NCI-H1417 (cell line): ENCODE data around the gene KAZN.
A peak's percentile ranks its signal among the peaks of the same experiment; 100 is the strongest.
"Not testable (repeated sequence)": the region's sequence is repeated elsewhere in the genome, so short reads cannot be mapped to it uniquely, and the experiment has no call there.

Source experiments
- DNase-seq, 3 experiments: peaks; one replicate each; lab custom pipeline; 2025; lab: John Stamatoyannopoulos, UW

The KAZN gene

GRCh38 chr1:15110867-15111230 is 512.4 kb downstream of the KAZN start:
- DNase-seq = peak in 1 of 3 experiments; percentile 8

- peak in 1 of 3 experiments; percentile 35 for DNase-seq
Measured at GRCh38 chr1:15113146-15113545, 514.7 kb downstream of the KAZN start.

GRCh38 chr1:15114884-15115283 is 516.4 kb downstream of the KAZN start:
- no peak for DNase-seq

- no peak for DNase-seq
Measured at GRCh38 chr1:15115542-15116330, 517.3 kb downstream of the KAZN start.

GRCh38 chr1:15116966-15117365 is 518.5 kb downstream of the KAZN start:
- no peak for DNase-seq

GRCh38 chr1:15117671-15118325 is 519.3 kb downstream of the KAZN start:
- no peak for DNase-seq

- no peak for DNase-seq
Measured at GRCh38 chr1:15118579-15118978, 520.1 kb downstream of the KAZN start.

- DNase-seq = no peak
Measured at GRCh38 chr1:15120251-15120945, 521.9 kb downstream of the KAZN start.

GRCh38 chr1:15122331-15122730 is 523.8 kb downstream of the KAZN start:
- no peak for DNase-seq

GRCh38 chr1:15123270-15123669 is 524.8 kb downstream of the KAZN start:
- peak in 2 of 3 experiments; percentile 66 to 85 for DNase-seq

- peak in 2 of 3 experiments; percentile 36 to 42 for DNase-seq
Measured at GRCh38 chr1:15123925-15124324, 525.4 kb downstream of the KAZN start.

GRCh38 chr1:15124362-15125100 is 526.0 kb downstream of the KAZN start:
- no peak for DNase-seq

- no peak for DNase-seq
Measured at GRCh38 chr1:15125101-15125745, 526.7 kb downstream of the KAZN start.

GRCh38 chr1:15128077-15128476 is 529.6 kb downstream of the KAZN start:
- DNase-seq = no peak

- peak; percentile 44 to 73 (median 61) for DNase-seq
Measured at GRCh38 chr1:15128520-15129313, 530.2 kb downstream of the KAZN start.

- no peak for DNase-seq
Measured at GRCh38 chr1:15129944-15130343, 531.5 kb downstream of the KAZN start.

- DNase-seq = no peak
Measured at GRCh38 chr1:15130607-15131006, 532.1 kb downstream of the KAZN start.

GRCh38 chr1:15132965-15133364 is 534.5 kb downstream of the KAZN start:
- DNase-seq = no peak

- DNase-seq = no peak
Measured at GRCh38 chr1:15134285-15134684, 535.8 kb downstream of the KAZN start.

- DNase-seq = not testable (repeated sequence)
Measured at GRCh38 chr1:15135604-15136003, 537.1 kb downstream of the KAZN start.

- DNase-seq = no peak
Measured at GRCh38 chr1:15137809-15138208, 539.3 kb downstream of the KAZN start.
